Measurements from ENCODE around the gene COA7. TPM values are rescaled to one million over a fixed set of nuclear protein-coding genes. Genes with fewer than 3 reads are reported as not detected.
"Not testable (repeated sequence)": the region's sequence is repeated elsewhere in the genome, so short reads cannot be mapped to it uniquely, and the experiment has no call there.

COA7 gene
- total and polyA plus RNA-seq, 10 donors, result 1.9 to 12.8 (median 7.8) TPM

DNA sequence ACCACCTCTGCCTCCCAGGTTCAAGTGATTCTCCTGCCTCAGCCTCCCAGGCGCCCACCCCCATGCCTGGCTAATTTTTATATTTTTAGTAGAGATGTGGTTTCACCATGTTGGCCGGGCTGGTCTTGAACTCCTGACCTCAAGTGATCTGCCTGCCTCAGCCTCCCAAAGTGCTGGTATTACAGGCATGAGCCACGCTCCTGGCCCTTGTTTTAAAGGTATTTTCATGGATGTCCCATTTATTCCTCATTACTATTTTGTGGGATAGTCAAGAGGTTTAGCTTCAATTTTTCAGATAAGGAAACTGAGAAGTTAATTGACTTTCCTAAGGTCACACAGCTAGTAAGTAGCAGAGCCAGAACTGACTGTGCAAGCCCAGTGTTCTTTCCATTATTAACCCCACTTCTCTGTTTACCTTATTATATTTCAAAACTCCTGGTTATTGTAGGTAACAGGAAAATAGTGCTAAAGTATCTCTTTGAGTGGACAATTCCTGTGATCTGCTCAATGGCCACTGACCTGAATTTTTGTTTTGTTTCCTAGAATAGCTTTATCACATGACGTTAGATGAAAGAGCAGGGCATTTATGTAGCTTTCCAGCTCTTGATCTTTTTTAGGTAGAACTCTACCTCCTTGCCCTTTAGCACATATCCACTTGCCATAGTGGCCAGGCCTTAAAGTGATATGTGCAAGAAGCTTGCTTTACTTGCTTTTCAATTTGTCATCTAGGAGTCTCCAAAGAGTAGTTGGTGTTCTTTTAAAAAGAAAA, 41.7 kb upstream of the COA7 start:
- H3K36me3 ChIP-seq, result no peaks in the 10 kb centered on the region
- H3K27ac ChIP-seq, result no peak overlapping the region
- H3K9me3 ChIP-seq, result no peaks in the 10 kb centered on the region
- TF ChIP-seq CTCF (IDR thresholded peaks at IDR 0.05 in 8 of 11, conservative IDR thresholded peaks at IDR 0.05 in 3 of 11), result no peak
- TF ChIP-seq POLR2AphosphoS5 (IDR thresholded peaks at IDR 0.05), result no peak
- no peak for TF ChIP-seq POLR2A (IDR thresholded peaks at IDR 0.05)
- intact Hi-C loops (cut with DNase I; ENCODE audit: low total_unique reads), result no loop called here
- peaks cover 0 to 28% (median 0%) of the 10 kb centered on the region in 6 donors for H3K4me1 ChIP-seq
- H3K27me3 ChIP-seq (replicated peaks in 1 of 7), result no peaks in the 10 kb centered on the region
- no peak overlapping the region for H3K4me3 ChIP-seq
- DNase-seq, result no peak
- 78 to 88% (median 87%) methylated on average over 4 of the region's 4 CpGs for WGBS, 5 donors

GRCh38 chr1:52738893-52739292, 40.7 kb upstream of the COA7 start:
- 86 to 95% (median 90%) methylated on average over 10 of the region's 10 CpGs for WGBS, 5 donors
- Histone ChIP-seq H3K4me1 (peaks cover 0 to 28% (median 0%) of the 10 kb centered on the region in 6 donors), H3K4me3 (no peak overlapping the region), H3K36me3 (no peaks in the 10 kb centered on the region), H3K9me3 (no peaks in the 10 kb centered on the region), H3K27me3 (replicated peaks in 1 of 7) (no peaks in the 10 kb centered on the region), H3K27ac (no peak overlapping the region)
- no peak for DNase-seq
- intact Hi-C loops (cut with DNase I; ENCODE audit: low total_unique reads), result no loop called here
- TF ChIP-seq POLR2A (IDR thresholded peaks at IDR 0.05), result no peak
- no peak for TF ChIP-seq POLR2AphosphoS5 (IDR thresholded peaks at IDR 0.05)
- no peak for TF ChIP-seq CTCF (IDR thresholded peaks at IDR 0.05 in 8 of 11, conservative IDR thresholded peaks at IDR 0.05 in 3 of 11)

GRCh38 chr1:52738148-52738547, 40.0 kb upstream of the COA7 start:
- no peak for TF ChIP-seq CTCF (IDR thresholded peaks at IDR 0.05 in 8 of 11, conservative IDR thresholded peaks at IDR 0.05 in 3 of 11)
- no peak for TF ChIP-seq POLR2A (IDR thresholded peaks at IDR 0.05)
- TF ChIP-seq POLR2AphosphoS5 (IDR thresholded peaks at IDR 0.05), result no peak
- DNase-seq, result no peak
- Histone ChIP-seq H3K9me3 (no peaks in the 10 kb centered on the region), H3K27ac (no peak overlapping the region), H3K4me3 (no peak overlapping the region), H3K27me3 (replicated peaks in 1 of 7) (no peaks in the 10 kb centered on the region), H3K4me1 (peaks cover 0 to 28% (median 0%) of the 10 kb centered on the region in 6 donors), H3K36me3 (no peaks in the 10 kb centered on the region)
- intact Hi-C loops (cut with DNase I; ENCODE audit: low total_unique reads), result no loop called here
- WGBS, 5 donors, result 90 to 98% (median 96%) methylated on average over 5 of the region's 5 CpGs

GRCh38 chr1:52735371-52735770, 37.2 kb upstream of the COA7 start:
- intact Hi-C loops (cut with DNase I; ENCODE audit: low total_unique reads), result not testable (repeated sequence)
- WGBS, 5 donors, result 94 to 97% (median 97%) methylated on average over 9 of the region's 9 CpGs

More at GRCh38 chr1:52735371-52735770, 37.2 kb upstream of the COA7 start:
- Histone ChIP-seq H3K36me3 (peaks cover 0 to 13% (median 0%) of the 10 kb centered on the region in 6 donors), H3K4me1 (peaks cover 0 to 20% (median 0%) of the 10 kb centered on the region in 6 donors)
- DNase-seq; H3K27me3 ChIP-seq (replicated peaks in 1 of 7); H3K27ac ChIP-seq; H3K4me3 ChIP-seq; H3K9me3 ChIP-seq: not testable (repeated sequence)
